GM12878 (cell line): ENCODE measurements around the gene DIS3L2. TPM values are rescaled to one million over a fixed set of nuclear protein-coding genes. Genes with fewer than 3 reads are reported as not detected.

Experiments
- ATAC-seq: fragments of 200-7000 bp; cut with Tn5 transposase; 3 replicates; pipeline ENCODE4 v1.9.1; 2020; ENCODE audit warnings: mild to moderate bottlenecking, moderate library complexity
- BruUV-seq: library from RNA; stranded (reverse); fragments of 400-500 nt; replicated peaks from 2 replicates; lab custom pipeline; 2021; lab: Mats Ljungman, UMichigan
- CTCF ChIA-PET: fragments of 300-600 bp; sonication (Branson Sonifier 250); formaldehyde crosslinking; extraction: SDS; loops from one replicate; lab custom pipeline; 2021; ENCODE audit warnings: inconsistent platforms; lab: Yijun Ruan, JAX
- POLR2A ChIA-PET: fragments of 350-600 bp; formaldehyde crosslinking; extraction: SDS; loops from one replicate; lab custom pipeline; 2021; ENCODE audit warnings: inconsistent platforms; lab: Charles Lee
- RAD21 ChIA-PET: fragments of 300-600 bp; sonication (Branson Sonifier 250); formaldehyde crosslinking; loops from one replicate; lab custom pipeline; 2023; ENCODE audit warnings: antibody characterized with exemption; ENCODE audit not compliant: unreplicated experiment; lab: Charles Lee
- SMC1A ChIA-PET: fragments of 300-600 bp; sonication (Branson Sonifier 250); formaldehyde crosslinking; loops from one replicate; lab custom pipeline; 2023; ENCODE audit not compliant: unreplicated experiment, uncharacterized antibody; lab: Charles Lee
- DNase-seq: peaks from one replicate; pipeline ENCODE4 v3.0.0-alpha.2; 2011; ENCODE audit warnings: low read depth, low spot score
- FAIRE-seq: peaks from 3 replicates; lab custom pipeline; 2011; peaks lifted over from hg19 to GRCh38; lab: Jason Lieb, UNC
- H2AFZ ChIP-seq: 2 replicates; pipeline ENCODE4 v1.6.0; 2011; ENCODE audit warnings: low read depth, low read length, control low read depth; ENCODE audit not compliant: control insufficient read depth
- H3K27ac ChIP-seq: 2 replicates; pipeline ENCODE4 v1.5.1; 2011; ENCODE audit warnings: control low read depth; ENCODE audit not compliant: control insufficient read depth, insufficient read depth
- H3K27me3 ChIP-seq, 2 experiments: replicated peaks in 1 of 2; 2 replicates each; pipeline versions ENCODE4 v1.6.0 to v1.6.1; 2011; ENCODE audit warnings: low read length in 1 of 2; ENCODE audit not compliant: control insufficient read depth in 2 of 2, insufficient read depth in 2 of 2
- H3K36me3 ChIP-seq, 2 experiments: 2 replicates each; pipeline ENCODE4 v1.5.1; 2011; ENCODE audit warnings: low read length in 1 of 2; ENCODE audit not compliant: control insufficient read depth in 2 of 2, insufficient read depth in 2 of 2
- H3K4me1 ChIP-seq: 2 replicates; pipeline ENCODE4 v1.6.1; 2011; ENCODE audit warnings: mild to moderate bottlenecking, low read length, moderate library complexity, mixed read lengths; ENCODE audit not compliant: control insufficient read depth, insufficient read depth
- H3K4me2 ChIP-seq: 2 replicates; pipeline ENCODE4 v1.6.0; 2011; ENCODE audit warnings: control low read depth; ENCODE audit not compliant: control insufficient read depth, insufficient read depth
- H3K4me3 ChIP-seq: fragments of 200-600 bp; sonication (generic); 2 replicates; pipeline ENCODE4 v1.5.1; 2016
- H3K79me2 ChIP-seq: 2 replicates; pipeline ENCODE4 v1.6.0; 2011; ENCODE audit warnings: low read length; ENCODE audit not compliant: control insufficient read depth, insufficient read depth
- H3K9ac ChIP-seq: 2 replicates; pipeline ENCODE4 v1.8.0; 2011; ENCODE audit warnings: low read length, control low read depth, mixed read lengths; ENCODE audit not compliant: control insufficient read depth, insufficient read depth
- H3K9me3 ChIP-seq: replicated peaks from 3 replicates; pipeline ENCODE4 v1.5.1; 2011; ENCODE audit warnings: mild to moderate bottlenecking, low read length; ENCODE audit not compliant: control insufficient read depth, insufficient read depth
- H4K20me1 ChIP-seq: 2 replicates; pipeline ENCODE4 v1.6.0; 2011; ENCODE audit not compliant: control insufficient read depth, insufficient read depth
- CTCF ChIP-seq, 3 experiments: IDR thresholded peaks in 2 of 3; conservative IDR thresholded peaks in 1 of 3; 2 replicates each; pipeline ENCODE4 v1.5.1; 2011; ENCODE audit warnings: low read depth in 3 of 3, low read length in 3 of 3, mild to moderate bottlenecking in 3 of 3, control low read depth in 2 of 3, moderate library complexity in 2 of 3, inconsistent platforms in 1 of 3, mixed read lengths in 1 of 3; ENCODE audit not compliant: control insufficient read depth in 2 of 3, insufficient read depth in 1 of 3; ENCODE audit errors: extremely low read depth in 1 of 3
- RAD21 ChIP-seq: IDR thresholded peaks from 2 replicates; pipeline ENCODE4 v1.6.1; 2011; ENCODE audit warnings: mild to moderate bottlenecking, low read depth, low read length, moderate library complexity; ENCODE audit not compliant: insufficient read depth
- SKIL ChIP-seq: fragments of 450-650 bp; IDR thresholded peaks from 2 replicates; pipeline ENCODE4 v1.6.1; 2017; ENCODE audit warnings: mild to moderate bottlenecking, low read depth, inconsistent platforms; ENCODE audit not compliant: poor library complexity, severe bottlenecking
- SREBF1 ChIP-seq: IDR thresholded peaks from 2 replicates; pipeline ENCODE4 v1.6.1; 2012; ENCODE audit warnings: mild to moderate bottlenecking, low read length
- WGBS: methylation state at CpG from one replicate; pipeline ENCODE4 v1.1.6; 2016; ENCODE audit warnings: low lambda C conversion rate; ENCODE audit not compliant: insufficient replicate concordance, insufficient coverage; ENCODE audit errors: missing lambda C conversion rate; 5-methylcytosine and 5-hydroxymethylcytosine counted together
- in situ Hi-C: fragments of 300-500 bp; cut with MboI; formaldehyde crosslinking; loops from 9 replicates; pipeline ENCODE4 v1.14.3; 2018; ENCODE audit warnings: mixed read lengths
- intact Hi-C: fragments of 100-400 bp; cut with micrococcal nuclease; formaldehyde crosslinking; loops from one replicate; pipeline ENCODE4 v1.14.2; 2022; ENCODE audit not compliant: unreplicated experiment
- polyA plus RNA-seq, 11 experiments: library from polyadenylated mRNA; depleted of rRNA in 4 of 11; unstranded in 6 of 11; stranded (reverse) in 5 of 11; fragments of >200 nt; fragmentation: Nextera tagmentation in 4 of 11; fragmentation: Illumina TruSeq in 1 of 11; extraction: Ambion mirVana in 4 of 11; extraction: Trizol in 1 of 11; gene quantifications; 1 replicate in 1 of 11; 2 replicates in 10 of 11; pipeline versions ENCODE4 v1.2.1 to v1.2.3, GENCODE V29; 2011 to 2016; ENCODE audit warnings: inconsistent platforms in 2 of 11, missing spikeins in 2 of 11, low read depth in 1 of 11
- total RNA-seq, 4 experiments: library from RNA; depleted of rRNA in 3 of 4; stranded (reverse); fragments of >200 nt in 3 of 4; fragmentation: Illumina TruSeq in 1 of 4; extraction: Trizol in 1 of 4; gene quantifications; 2 replicates each; pipeline versions ENCODE4 v1.2.1 to v1.2.3, GENCODE V29; 2013 to 2021

Gene DIS3L2
- total and polyA plus RNA-seq, 10 of the 15 experiments (the other 5 are each of a cell fraction or from before 2014, with no cell fraction given), result 3.5 to 27.1 (median 16.0) TPM

- CTCF ChIA-PET, result interaction anchor here (0.7 to 3.3 kb wide), 10 partner anchors 9 to 329 kb away, joined by 3 to 15 read pairs (median 5); no protein-coding TSS in a partner anchor
- no peak overlapping the region for H2AFZ ChIP-seq
- no peak overlapping the region for H3K4me2 ChIP-seq
- no peak overlapping the region for H3K27ac ChIP-seq
- FAIRE-seq (no peak), ATAC-seq (peak; percentile 78), DNase-seq (no peak)
- RAD21 ChIA-PET, result interaction anchor here (0.6 to 1.6 kb wide), 6 partner anchors 10 to 453 kb away, joined by 3 to 5 read pairs (median 3); no protein-coding TSS in a partner anchor
- in situ Hi-C loops, result no loop called here
- no peaks in the 10 kb centered on the region for H3K79me2 ChIP-seq
- no peaks in the 10 kb centered on the region for H3K36me3 ChIP-seq
- H4K20me1 ChIP-seq, result no peaks in the 10 kb centered on the region
- no peak overlapping the region for H3K4me3 ChIP-seq
- SMC1A ChIA-PET, result interaction anchor here (0.9 to 2.3 kb wide), 5 partner anchors 8 to 323 kb away, joined by 3 to 12 read pairs (median 3); no protein-coding TSS in a partner anchor
- intact Hi-C loops, result loop anchor here (1.0 kb wide), 1 partner anchor 305 kb away; no protein-coding TSS in a partner anchor
- TF ChIP-seq SKIL (no peak), SREBF1 (no peak), CTCF (IDR thresholded peaks at IDR 0.05 in 2 of 3, conservative IDR thresholded peaks at IDR 0.05 in 1 of 3; ENCODE audit: control insufficient read depth in 2 of 3, extremely low read depth in 1 of 3, insufficient read depth in 1 of 3, low read depth in 3 of 3, low read length in 3 of 3) (peak; percentile 11 to 31 (median 20); a peak in 4 of 6 replicates), RAD21 (0 out of 2 replicates have a peak, but pooled peaks have one; percentile 33)
- H3K9me3 ChIP-seq, result no peaks in the 10 kb centered on the region
- 81% methylated on average over 3 of the region's 3 CpGs for WGBS
- H3K9ac ChIP-seq, result no peak overlapping the region
- BruUV-seq, result no TSS peak
- POLR2A ChIA-PET, result interaction anchor here (1.1 kb wide), 1 partner anchor 9 kb away, joined by 3 read pairs; no protein-coding TSS in a partner anchor
- H3K27me3 ChIP-seq, result no peaks in the 10 kb centered on the region
- H3K4me1 ChIP-seq, result peaks cover 3% of the 10 kb centered on the region
Observed at GRCh38 chr2:232230560-232230959, 269.0 kb downstream of the DIS3L2 start.
